DMS 273 treated with DMSO at 0.1 percent for 48 hours (cell line): ENCODE measurements around the gene MISP3.
A peak's percentile ranks its signal among the peaks of the same experiment; 100 is the strongest.

Experiments used
- DNase-seq: peaks from one replicate; lab custom pipeline; 2025; lab: John Stamatoyannopoulos, UW

Gene MISP3

DNA sequence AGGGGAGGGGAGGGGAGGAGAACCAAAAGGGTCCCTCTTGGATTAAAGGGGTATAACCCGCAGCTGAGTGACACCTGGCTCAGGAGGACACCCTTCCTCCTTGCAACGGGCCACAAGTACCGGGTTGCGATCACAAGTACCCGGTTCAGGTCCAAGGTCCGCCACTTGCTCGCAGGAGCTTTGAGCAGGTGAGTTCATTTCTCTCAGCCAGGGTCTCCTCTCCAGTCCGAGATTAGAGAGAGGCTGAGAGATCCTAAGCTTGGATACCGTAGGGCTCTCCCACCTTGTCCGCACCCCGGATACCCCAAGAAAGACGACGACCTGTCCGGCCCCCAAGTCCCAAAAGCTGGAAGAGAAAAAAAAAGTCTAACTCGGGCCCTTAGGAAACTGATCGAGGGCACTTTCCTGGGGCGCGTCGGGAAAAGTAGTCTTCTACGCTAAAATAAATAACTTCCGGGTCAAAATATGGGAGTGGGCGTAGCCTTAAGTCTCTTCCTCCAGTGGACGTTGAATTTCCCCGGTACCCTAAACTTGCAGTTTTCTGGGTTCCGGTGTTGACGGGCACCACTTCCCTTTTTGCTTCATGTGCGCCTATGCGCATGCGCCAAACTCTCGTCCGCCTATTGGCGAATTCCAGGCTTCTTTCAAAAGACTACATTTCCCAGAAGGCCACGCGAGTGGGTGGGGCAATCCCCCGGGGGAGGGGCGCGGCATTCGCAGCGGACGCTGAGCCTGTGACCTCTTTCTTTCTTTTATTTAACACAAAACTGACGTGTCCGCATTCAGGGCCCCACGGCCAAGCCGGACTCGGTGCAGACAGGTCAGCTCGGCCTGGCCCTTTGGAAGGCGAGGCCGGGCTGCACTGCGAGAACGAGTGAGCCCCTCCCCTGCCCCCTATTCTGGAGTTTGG is 8.6 kb downstream of the MISP3 start:
- peak; percentile 97 for DNase-seq

DNA sequence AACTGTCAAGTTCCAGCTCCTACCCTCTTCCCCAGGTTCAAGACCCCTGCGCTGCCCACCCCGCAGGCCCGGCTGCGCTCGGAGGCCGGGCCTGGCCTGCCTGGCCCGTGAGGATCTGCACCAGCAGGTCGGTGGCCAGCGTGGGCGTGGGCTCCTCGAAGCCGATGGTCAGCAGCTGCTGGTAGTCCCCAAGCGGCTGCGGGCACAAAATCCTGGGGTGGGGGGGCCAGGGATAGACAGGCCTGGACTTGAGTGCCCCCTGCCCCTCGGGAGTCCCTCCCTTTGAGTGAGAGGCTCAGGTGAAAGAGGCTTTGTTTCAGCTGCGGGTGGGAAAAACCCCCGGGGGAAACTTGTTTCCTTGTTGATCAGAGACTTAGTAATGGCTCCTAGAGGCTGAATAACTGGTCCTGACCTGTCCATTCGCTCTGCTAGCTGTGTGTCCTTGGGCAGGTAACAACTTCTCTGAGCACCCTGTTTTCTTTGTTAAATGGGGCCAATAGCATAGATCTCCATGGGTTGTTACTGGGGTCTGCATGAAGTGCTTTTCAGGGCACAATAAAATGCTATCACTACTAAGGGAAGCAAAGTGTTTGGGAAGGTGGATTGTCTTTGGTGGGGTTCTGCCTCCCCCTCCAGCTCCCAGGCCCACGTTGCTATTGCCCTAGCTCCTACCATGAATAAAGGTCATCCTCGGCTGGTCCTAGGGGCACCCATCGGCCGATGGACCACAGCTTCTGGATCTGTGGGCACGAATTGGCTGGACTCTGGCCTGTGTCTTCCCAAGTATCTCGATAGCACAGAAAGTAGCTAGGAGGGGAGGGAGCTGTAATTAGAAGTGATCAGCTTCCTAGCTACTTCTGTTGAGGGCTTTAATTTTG is 9.4 kb downstream of the MISP3 start:
- no peak for DNase-seq

DNA sequence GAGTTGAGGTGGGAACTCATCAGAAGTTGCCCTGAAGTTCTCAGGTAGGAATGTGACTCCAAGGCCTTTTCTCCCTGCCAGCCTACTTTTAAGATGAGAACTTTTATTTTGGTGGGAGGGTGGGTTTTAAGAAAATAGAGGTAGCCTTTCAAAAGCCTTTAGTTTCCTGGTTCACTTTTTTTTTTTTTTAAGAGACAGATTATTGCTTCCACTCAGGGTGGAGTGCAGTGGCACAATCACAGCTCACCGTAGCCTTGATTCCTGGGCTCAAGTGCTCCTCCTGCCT is 10.0 kb downstream of the MISP3 start:
- DNase-seq: no peak

GRCh38 chr19:14085309-14085995 is 12.9 kb downstream of the MISP3 start, which contains the start of gene C19orf67:
C19orf67 (minus strand) TSS chr19:14085783; CDS start chr19:14085627, 156 bp downstream.
- no peak for DNase-seq

- DNase-seq: no peak
Measured at GRCh38 chr19:14086098-14086497, 13.5 kb downstream of the MISP3 start.

- no peak for DNase-seq
Measured at GRCh38 chr19:14088634-14089411, 16.2 kb downstream of the MISP3 start.

- no peak for DNase-seq
Measured at GRCh38 chr19:14089412-14089661, 16.8 kb downstream of the MISP3 start.

GRCh38 chr19:14089662-14090508 is 17.3 kb downstream of the MISP3 start:
- DNase-seq: no peak

DNA sequence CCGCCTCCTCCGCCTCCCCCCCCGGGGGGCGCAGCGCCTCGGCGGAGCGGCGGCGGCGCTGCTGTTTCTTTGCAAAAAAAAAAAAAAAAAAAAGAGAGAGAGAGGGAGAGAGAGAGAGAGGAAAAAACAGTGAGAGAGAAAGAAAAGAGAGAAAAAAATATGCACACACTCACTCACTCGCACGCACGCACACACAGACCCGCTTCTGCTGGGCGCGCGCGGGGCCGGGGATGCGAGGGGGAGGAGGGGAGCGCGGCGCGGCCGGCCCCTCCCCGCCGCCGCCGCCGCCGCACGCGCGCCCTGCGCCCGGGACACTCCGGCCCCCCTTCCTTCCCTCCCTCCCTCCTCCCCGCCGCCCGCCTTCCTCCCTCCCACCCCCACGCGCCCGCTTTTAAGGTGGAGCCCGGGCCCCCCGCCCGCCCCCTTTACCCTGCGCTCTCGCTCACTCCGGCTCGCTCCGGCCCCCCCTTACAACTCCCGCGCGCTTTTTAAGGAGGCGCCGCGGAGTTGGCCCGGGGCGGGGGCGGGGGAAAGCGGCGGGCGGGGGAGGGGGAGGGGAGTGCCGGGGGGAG is 18.0 kb downstream of the MISP3 start, which contains the start of gene SAMD1:
Gene SAMD1, minus strand, starts transcription at position 243 of the 572 bp plus-strand sequence.
- DNase-seq: peak; percentile 34

DNA sequence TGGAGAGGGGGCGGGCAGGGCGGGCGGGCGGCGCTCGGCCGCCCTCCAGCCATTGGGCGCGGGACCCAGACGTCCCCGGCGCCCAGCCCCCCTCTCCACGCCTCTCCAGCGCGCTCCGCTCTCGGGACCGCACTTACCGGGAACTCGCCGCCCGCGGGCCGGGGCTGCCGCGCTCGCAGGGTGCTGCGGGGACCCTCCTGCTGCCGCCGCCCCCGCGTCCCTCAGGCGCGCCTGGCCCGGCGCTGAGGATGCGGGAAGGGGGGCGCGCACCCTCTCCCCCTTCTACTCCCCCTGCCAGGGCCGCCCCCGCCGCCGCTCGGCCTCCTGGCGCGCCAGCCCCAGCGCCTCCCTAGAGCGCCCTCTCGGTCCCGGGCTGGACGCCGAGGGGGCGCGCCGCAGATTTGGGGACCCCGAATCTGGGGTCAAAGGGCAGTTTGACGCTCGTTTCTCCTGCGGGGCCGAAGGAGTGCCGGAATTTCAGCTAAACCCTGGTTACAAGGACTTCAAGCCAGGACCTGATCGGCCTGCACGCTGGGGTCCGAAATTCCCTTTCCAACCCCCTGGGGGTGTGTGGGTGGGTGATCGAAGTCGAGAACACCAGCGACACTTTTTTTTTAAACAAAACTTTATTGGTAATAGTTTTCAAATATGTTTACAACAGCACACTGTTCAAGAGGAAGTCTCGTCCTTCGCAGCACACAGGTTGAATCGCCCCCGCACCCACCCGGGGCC is 18.7 kb downstream of the MISP3 start:
- peak; percentile 27 for DNase-seq

- DNase-seq: no peak
Measured at GRCh38 chr19:14091813-14092462, 19.4 kb downstream of the MISP3 start.

- no peak for DNase-seq
Measured at GRCh38 chr19:14093117-14093823, 20.7 kb downstream of the MISP3 start.

- DNase-seq: no peak
Measured at GRCh38 chr19:14094854-14095253, 22.3 kb downstream of the MISP3 start.

GRCh38 chr19:14096272-14096992 is 23.8 kb downstream of the MISP3 start:
- no peak for DNase-seq

DNA sequence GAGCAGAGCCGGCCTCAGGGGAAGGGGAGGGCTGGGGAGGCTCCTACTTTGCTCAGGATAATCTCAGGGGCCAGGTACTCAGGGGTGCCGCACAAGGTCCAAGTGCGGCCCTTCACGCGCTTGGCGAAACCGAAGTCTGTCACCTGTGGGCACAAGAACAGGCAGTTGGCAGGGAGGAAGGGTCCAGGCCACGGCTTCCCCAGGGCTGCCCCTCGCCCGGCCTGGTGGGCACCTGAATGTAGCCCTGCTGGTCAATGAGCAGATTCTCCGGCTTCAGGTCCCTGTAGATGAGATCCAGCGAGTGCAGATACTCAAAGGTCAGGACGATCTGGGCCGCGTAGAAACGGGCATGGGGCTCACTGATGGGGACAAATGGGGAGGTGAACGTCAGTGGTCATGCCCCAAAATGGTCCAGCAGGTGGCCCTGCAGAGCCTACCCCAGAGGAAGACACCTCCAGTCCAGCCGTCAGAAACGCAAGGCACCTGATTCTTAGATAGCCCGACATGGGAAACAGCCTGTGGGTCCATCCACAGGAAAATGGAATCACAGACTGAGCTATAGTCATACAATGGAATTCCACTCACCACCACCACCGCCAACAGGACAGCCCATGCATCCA is 25.1 kb downstream of the MISP3 start:
- DNase-seq: no peak

DNA sequence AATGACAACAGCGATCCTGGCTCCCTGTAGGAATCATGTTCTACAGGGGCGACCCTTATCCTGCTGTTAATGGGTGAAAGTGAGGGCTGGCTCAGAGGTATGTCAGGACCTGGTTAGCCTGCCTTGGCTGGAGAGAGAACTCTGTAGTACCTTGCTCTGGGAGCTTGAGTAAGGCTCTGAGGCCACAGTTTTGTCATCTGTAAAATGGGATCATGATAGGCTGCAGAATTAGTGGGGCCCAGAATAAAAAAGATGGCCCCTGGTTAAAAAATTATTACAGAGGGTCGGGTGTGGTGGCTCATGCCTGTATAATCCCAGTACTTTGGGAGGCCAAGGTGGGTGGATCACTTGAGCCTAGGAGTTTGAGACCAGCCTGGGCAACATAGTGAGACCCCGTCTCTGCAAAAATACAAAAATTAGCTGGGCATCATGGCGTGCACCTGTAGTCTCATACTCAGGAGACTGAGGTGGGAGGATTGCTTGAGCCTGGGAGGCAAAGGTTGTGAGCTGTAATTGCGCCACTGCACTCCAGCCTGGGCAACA is 28.5 kb downstream of the MISP3 start:
- no peak for DNase-seq

DNA sequence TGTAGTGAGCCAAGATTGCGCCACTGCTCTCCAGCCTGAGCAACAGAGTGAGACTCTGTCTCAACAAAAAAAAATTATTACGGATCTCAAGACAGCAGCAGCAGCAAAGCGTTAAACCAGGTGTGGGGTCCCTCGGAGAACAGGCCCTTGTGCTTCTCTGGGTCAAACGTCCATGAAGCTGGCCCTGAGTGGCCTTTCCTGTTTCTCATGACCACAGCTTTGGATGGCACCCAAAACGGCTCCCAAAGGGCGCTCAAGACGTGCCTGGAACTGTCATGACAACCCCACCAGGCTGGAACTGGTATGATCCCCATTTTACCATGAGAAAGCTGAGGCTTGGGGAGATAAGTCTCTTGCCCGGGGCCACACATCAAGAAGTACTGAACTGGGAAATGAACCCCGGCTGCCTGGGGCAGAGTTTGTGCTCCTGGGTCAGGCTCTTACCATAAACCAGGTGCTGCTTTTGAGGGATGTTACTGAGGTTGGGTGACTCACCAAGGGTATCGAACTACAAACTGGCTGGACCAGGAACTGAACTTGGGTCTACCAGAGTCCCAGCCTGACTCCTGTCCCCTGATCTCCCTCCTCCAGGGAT is 29.6 kb downstream of the MISP3 start:
- no peak for DNase-seq
